ENCODE measurements around the gene LRRC4C. TPM values are rescaled to one million over a fixed set of nuclear protein-coding genes. Genes with fewer than 3 reads are reported as not detected.

LRRC4C gene
- total RNA-seq, 1 donor from 2014 or later = 14.0 TPM

- H3K4me3 Mint-ChIP-seq = no peak overlapping the region
- no peak for TF ChIP-seq CTCF (conservative IDR thresholded peaks at IDR 0.05)
- no peaks in the 10 kb centered on the region for H3K27me3 Mint-ChIP-seq
- DNase-seq (ENCODE audit: extremely low spot score, unreplicated experiment) = no peak
- no peaks in the 10 kb centered on the region for H3K36me3 Mint-ChIP-seq
- H3K9me3 Mint-ChIP-seq = no peaks in the 10 kb centered on the region
- no peaks in the 10 kb centered on the region for H3K4me1 Mint-ChIP-seq (ENCODE audit: unreplicated experiment)
- no peak overlapping the region for H3K27ac Mint-ChIP-seq
Measured at GRCh38 chr11:40894501-40894900, 565.0 kb downstream of the LRRC4C start.

GRCh38 chr11:40885250-40885954 lies 574.0 kb downstream of the LRRC4C start:
- no peak for DNase-seq (ENCODE audit: extremely low spot score, unreplicated experiment)
- no peaks in the 10 kb centered on the region for H3K27me3 Mint-ChIP-seq
- H3K4me3 Mint-ChIP-seq = no peak overlapping the region
- no peak overlapping the region for H3K27ac Mint-ChIP-seq
- H3K9me3 Mint-ChIP-seq = no peaks in the 10 kb centered on the region
- no peak for TF ChIP-seq CTCF (conservative IDR thresholded peaks at IDR 0.05)
- no peaks in the 10 kb centered on the region for H3K36me3 Mint-ChIP-seq
- H3K4me1 Mint-ChIP-seq (ENCODE audit: unreplicated experiment) = no peaks in the 10 kb centered on the region

- Mint-ChIP-seq H3K27ac (no peak overlapping the region), H3K4me1 (ENCODE audit: unreplicated experiment) (no peaks in the 10 kb centered on the region), H3K9me3 (no peaks in the 10 kb centered on the region), H3K27me3 (no peaks in the 10 kb centered on the region), H3K4me3 (no peak overlapping the region), H3K36me3 (no peaks in the 10 kb centered on the region)
- no peak for DNase-seq (ENCODE audit: extremely low spot score, unreplicated experiment)
- TF ChIP-seq CTCF (conservative IDR thresholded peaks at IDR 0.05) = no peak
Measured at GRCh38 chr11:40882301-40882700, 577.2 kb downstream of the LRRC4C start.

GRCh38 chr11:40879911-40880310 lies 579.5 kb downstream of the LRRC4C start:
- Mint-ChIP-seq H3K36me3 (no peaks in the 10 kb centered on the region), H3K9me3 (no peaks in the 10 kb centered on the region)
- TF ChIP-seq CTCF (conservative IDR thresholded peaks at IDR 0.05) = no peak

GRCh38 chr11:40877981-40878380 lies 581.5 kb downstream of the LRRC4C start:
- Mint-ChIP-seq H3K4me3 (no peak overlapping the region), H3K9me3 (no peaks in the 10 kb centered on the region), H3K36me3 (no peaks in the 10 kb centered on the region), H3K27ac (no peak overlapping the region), H3K4me1 (ENCODE audit: unreplicated experiment) (no peaks in the 10 kb centered on the region), H3K27me3 (no peaks in the 10 kb centered on the region)
- DNase-seq (ENCODE audit: extremely low spot score, unreplicated experiment) = no peak
- no peak for TF ChIP-seq CTCF (conservative IDR thresholded peaks at IDR 0.05)

More at GRCh38 chr11:40879911-40880310, 579.5 kb downstream of the LRRC4C start:
- no peak for DNase-seq (ENCODE audit: extremely low spot score, unreplicated experiment)
- Mint-ChIP-seq H3K4me3 (no peak overlapping the region), H3K27me3 (no peaks in the 10 kb centered on the region), H3K27ac (no peak overlapping the region), H3K4me1 (ENCODE audit: unreplicated experiment) (no peaks in the 10 kb centered on the region)
